Activated T-cell treated with anti-CD3 and anti-CD28 coated beads, Interleukin-2, amount 50 U/mL, for 72 hours (primary cell): ENCODE data around the gene PCGF3. TPM values are rescaled to one million over a fixed set of nuclear protein-coding genes. Genes with fewer than 3 reads are reported as not detected.
"Not testable (repeated sequence)": the region's sequence is repeated elsewhere in the genome, so short reads cannot be mapped to it uniquely, and the experiment has no call there.

Experiments
- ATAC-seq, 2 donors: fragments of 150-1000 bp; cut with Tn5 transposase; replicated peaks in 1 of 2; 2 replicates each; pipeline ENCODE4 v1.10.0; 2021; ENCODE audit warnings: moderate library complexity in 2 of 2, mild to moderate bottlenecking in 1 of 2
- DNase-seq, 2 donors: peaks; one replicate each; pipeline ENCODE4 v3.0.0; 2021 to 2022; ENCODE audit warnings: mixed read lengths in 1 of 2
- H3K27ac Mint-ChIP-seq: one replicate; pipeline ENCODE4 v1.8.0; 2022; ENCODE audit warnings: mild to moderate bottlenecking, moderate library complexity, mixed read lengths
- H3K27me3 Mint-ChIP-seq: one replicate; pipeline ENCODE4 v1.8.0; 2022; ENCODE audit warnings: low read depth, mixed read lengths
- H3K36me3 Mint-ChIP-seq, 2 donors: one replicate each; pipeline ENCODE4 v1.8.0; 2022; ENCODE audit warnings: mixed read lengths in 2 of 2, mild to moderate bottlenecking in 1 of 2; ENCODE audit not compliant: insufficient read depth in 2 of 2
- H3K4me1 Mint-ChIP-seq: one replicate; pipeline ENCODE4 v1.8.0; 2022; ENCODE audit warnings: low read depth, mixed read lengths
- H3K4me3 Mint-ChIP-seq, 2 donors: one replicate each; pipeline ENCODE4 v1.8.0; 2022; ENCODE audit warnings: mild to moderate bottlenecking in 2 of 2, mixed read lengths in 2 of 2, moderate library complexity in 2 of 2
- H3K9me3 Mint-ChIP-seq, 2 donors: one replicate each; pipeline ENCODE4 v1.8.0; 2022; ENCODE audit warnings: mixed read lengths in 2 of 2
- total RNA-seq, 2 donors: library from RNA; stranded (reverse); gene quantifications; one replicate each; pipeline ENCODE4 v1.2.3, GENCODE V29; 2022

PCGF3 gene
- total RNA-seq, 2 donors from 2014 or later: 31.5 to 35.5 TPM

DNA sequence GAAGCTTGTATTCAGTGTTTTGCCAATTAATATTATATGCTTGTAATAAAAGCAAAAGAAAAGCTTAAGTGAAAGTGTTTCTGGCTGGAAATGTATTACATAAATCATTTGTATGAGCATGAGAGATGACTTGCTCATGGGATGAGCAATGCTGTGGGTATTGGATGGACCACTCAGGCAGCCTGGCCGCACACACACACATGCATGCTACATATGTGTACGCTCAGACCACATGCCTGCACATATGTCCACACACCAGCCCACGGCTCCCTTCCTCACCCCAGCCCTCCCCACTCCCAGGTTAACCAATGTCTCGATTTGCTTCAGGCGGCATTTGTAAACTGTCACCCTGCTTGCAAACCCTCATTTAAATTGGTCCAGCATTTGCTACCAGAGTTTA, 64.4 kb downstream of the PCGF3 start:
- DNase-seq: no peak
- Mint-ChIP-seq H3K4me3 (no peak overlapping the region), H3K9me3 (no peaks in the 10 kb centered on the region), H3K36me3 (peaks cover 5 to 16% of the 10 kb centered on the region in 2 donors), H3K4me1 (peaks cover 16% of the 10 kb centered on the region), H3K27me3 (no peaks in the 10 kb centered on the region), H3K27ac (no peak overlapping the region)
- ATAC-seq: no peak

DNA sequence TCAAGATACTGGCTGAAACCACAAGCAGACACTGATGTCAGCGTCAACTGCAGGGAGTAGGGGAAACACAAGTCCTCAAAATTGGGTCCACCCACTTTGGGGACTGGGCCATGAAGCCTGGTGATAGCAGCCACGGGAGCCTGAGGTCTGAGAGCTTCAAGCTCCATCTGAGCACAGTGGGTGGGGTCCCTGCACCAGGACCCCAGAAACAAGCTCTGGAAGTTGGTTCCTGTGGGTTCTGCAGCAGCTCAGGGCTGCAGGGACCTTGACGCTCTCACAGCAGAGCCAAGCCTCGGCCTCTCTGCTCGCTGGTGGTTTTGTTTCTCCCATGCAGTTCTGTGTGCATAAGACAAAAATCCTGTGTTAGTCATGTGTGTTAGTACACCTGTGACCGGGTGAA, 65.8 kb downstream of the PCGF3 start:
- Mint-ChIP-seq H3K27ac (no peak overlapping the region), H3K9me3 (no peaks in the 10 kb centered on the region), H3K36me3 (peaks cover 10 to 20% of the 10 kb centered on the region in 2 donors), H3K27me3 (no peaks in the 10 kb centered on the region), H3K4me1 (peaks cover 20% of the 10 kb centered on the region), H3K4me3 (no peak overlapping the region)
- ATAC-seq: peak in 1 of 2 donors; percentile 14
- DNase-seq: no peak

DNA sequence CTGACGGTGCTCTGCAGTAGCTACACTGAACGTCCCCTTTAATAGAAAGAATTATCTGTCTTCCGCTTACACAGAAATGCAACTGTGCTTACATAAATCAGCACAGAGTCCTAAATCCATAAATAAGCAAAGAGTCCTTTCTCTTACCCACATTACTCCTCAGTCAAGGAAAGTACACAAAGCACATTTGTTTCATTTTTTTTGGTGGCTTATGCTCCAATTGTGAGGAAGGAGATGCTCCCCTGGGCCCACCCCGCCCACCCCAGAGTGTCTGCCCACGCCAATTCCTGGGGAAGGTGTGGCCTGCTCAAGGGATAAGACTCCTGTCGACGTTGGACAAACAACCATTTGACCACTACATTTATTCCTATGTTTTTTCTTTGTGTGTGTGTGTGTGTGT, 66.5 kb downstream of the PCGF3 start:
- ATAC-seq (no peak), DNase-seq (no peak)
- no peak overlapping the region for H3K4me3 Mint-ChIP-seq
- peaks cover 25% of the 10 kb centered on the region for H3K4me1 Mint-ChIP-seq
- no peaks in the 10 kb centered on the region for H3K27me3 Mint-ChIP-seq
- H3K9me3 Mint-ChIP-seq: no peaks in the 10 kb centered on the region
- peaks cover 14 to 20% of the 10 kb centered on the region in 2 donors for H3K36me3 Mint-ChIP-seq
- no peak overlapping the region for H3K27ac Mint-ChIP-seq

DNA sequence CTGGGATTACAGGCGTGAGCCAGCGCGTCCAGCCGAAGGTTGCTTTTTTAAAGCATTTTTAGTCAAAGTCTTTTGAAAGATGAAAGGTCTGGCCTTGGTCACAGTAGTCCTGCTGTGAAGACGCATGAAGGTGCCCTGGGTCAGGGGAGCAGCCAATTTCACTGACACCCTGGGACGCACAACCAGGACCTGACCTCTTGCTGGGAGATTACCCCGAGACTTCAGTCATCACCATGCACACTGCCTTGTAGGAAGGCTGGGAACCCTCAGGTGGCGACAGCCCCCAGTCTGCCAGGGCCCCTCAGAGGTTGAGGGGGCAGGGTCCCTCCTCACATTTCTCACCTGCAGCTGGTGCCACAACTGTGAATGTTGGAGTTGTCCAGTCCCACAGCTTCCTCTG, 67.1 kb downstream of the PCGF3 start:
- Mint-ChIP-seq H3K4me1 (peaks cover 32% of the 10 kb centered on the region), H3K4me3 (no peak overlapping the region), H3K27ac (no peak overlapping the region), H3K27me3 (no peaks in the 10 kb centered on the region), H3K9me3 (no peaks in the 10 kb centered on the region), H3K36me3 (peaks cover 17 to 21% of the 10 kb centered on the region in 2 donors)
- DNase-seq: no peak
- peak in 1 of 2 donors; percentile 17 for ATAC-seq

DNA sequence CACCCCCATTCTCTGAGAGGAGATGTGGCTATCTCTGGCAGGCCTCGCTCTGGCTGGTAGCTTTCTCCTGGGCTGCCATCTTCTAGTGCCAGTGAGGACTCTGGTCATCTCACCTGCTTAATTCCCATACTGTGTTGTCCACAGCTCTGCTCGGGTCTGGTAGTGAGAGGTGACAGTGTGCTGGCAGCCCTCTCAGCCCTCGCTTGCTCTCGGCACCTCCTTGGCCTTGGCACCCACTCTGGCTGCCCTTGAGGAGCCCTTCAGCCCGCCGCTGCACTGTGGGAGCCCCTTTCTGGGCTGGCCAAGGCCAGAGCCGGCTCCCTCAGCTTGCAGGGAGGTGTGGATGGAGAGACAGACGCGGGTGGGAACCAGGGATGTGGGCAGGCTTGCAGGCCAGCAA, 67.6 kb downstream of the PCGF3 start:
- Mint-ChIP-seq H3K4me3 (no peak overlapping the region), H3K27ac (no peak overlapping the region), H3K9me3 (no peaks in the 10 kb centered on the region), H3K4me1 (peaks cover 36% of the 10 kb centered on the region), H3K27me3 (no peaks in the 10 kb centered on the region), H3K36me3 (peaks cover 18 to 24% of the 10 kb centered on the region in 2 donors)
- ATAC-seq (peak in 1 of 2 donors; percentile 7), DNase-seq (no peak)

DNA sequence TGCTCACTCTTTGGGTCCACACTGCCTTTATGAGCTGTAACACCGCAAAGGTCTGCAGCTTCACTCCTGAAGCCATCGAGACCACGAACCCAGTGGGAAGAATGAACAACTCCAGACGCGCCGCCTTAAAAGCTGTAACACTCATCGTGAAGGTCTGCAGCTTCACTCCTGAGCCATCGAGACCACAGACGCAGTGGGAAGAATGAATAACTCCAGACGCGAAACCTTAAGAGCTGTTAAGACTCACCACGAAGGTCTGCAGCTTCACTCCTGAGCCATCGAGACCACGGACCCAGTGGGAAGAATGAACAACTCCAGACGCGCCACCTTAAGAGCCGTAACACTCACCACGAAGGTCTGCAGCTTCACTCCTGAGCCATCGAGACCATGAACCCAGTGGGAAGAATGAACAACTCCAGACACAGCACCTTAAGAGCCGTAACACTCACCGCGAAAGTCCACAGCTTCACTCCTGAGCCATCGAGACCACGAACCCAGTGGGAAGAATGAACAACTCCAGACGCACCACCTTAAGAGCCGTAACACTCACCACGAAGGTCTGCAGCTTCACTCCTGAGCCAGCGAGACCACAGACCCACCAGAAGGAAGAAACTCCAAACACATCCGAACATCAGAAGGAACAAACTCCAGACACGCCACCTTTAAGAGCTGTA, 68.9 kb downstream of the PCGF3 start:
- not testable (repeated sequence) for H3K27me3 Mint-ChIP-seq
- peaks cover 19 to 36% of the 10 kb centered on the region in 2 donors for H3K36me3 Mint-ChIP-seq
- peaks cover 47% of the 10 kb centered on the region for H3K4me1 Mint-ChIP-seq

DNA sequence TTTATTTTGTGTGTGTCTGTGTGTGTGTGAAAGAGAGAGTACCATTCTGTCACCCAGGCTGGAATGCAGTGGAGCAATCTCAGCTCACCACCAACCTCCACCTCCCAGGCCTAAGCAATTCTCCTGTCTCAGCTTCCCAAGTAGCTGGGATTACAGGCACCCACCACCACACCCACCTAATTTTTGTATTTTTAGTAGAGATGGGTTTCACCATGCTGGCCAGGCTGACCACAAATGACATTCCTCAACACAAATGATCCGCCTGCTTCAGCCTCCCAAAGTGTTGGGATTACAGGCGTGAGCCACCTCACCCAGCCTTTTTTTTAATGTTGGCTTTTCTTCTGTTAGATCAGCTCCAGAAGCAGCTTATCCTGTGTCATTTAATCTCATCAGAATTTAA, 69.9 kb downstream of the PCGF3 start:
- Mint-ChIP-seq H3K4me1 (peaks cover 57% of the 10 kb centered on the region), H3K36me3 (peaks cover 21 to 45% of the 10 kb centered on the region in 2 donors)
- not testable (repeated sequence) for H3K9me3 Mint-ChIP-seq, H3K27ac Mint-ChIP-seq, H3K27me3 Mint-ChIP-seq, H3K4me3 Mint-ChIP-seq, DNase-seq, ATAC-seq

More for the DNA sequence above, 68.9 kb downstream of the PCGF3 start:
- H3K27ac Mint-ChIP-seq: peak overlapping the region; percentile 17
- not testable (repeated sequence) for DNase-seq, ATAC-seq, H3K9me3 Mint-ChIP-seq, H3K4me3 Mint-ChIP-seq

DNA sequence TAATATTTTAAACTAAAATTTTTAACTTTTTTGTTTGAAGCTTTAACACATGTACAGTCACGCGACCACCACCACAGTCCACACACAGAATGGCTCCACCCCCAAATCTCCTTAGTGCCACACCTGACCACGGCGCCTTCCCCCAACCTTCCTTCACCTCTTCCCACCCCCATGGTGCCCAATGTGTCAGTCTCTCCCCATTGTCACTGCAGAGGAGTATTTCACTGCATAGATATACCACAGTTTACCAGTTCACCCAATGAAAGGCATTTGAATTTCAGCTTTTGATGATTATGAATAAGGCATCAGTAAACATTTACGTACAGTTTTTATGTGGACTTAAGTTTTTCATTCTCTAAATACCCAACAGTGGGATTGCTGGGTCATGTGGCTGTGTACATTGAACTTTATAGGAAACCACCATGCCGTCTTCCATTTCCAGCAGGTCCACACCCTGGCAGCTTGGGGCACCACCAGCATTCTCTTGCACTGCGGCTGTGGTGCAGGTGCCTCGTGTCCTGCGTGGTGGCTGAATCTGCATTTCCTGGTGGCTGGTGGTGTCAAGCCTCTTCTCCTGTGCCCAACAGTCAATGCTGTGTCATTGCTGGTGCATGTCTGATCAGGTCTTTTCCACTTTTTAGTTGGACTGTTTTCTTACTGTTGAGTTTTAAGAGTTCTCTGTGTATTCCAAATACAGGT, 71.3 kb downstream of the PCGF3 start:
- Mint-ChIP-seq H3K27me3 (no peaks in the 10 kb centered on the region), H3K27ac (peak overlapping the region; percentile 85), H3K4me3 (no peak overlapping the region), H3K4me1 (peaks cover 59% of the 10 kb centered on the region), H3K9me3 (no peaks in the 10 kb centered on the region), H3K36me3 (peaks cover 23 to 45% of the 10 kb centered on the region in 2 donors)
- no peak for ATAC-seq
- no peak for DNase-seq

DNA sequence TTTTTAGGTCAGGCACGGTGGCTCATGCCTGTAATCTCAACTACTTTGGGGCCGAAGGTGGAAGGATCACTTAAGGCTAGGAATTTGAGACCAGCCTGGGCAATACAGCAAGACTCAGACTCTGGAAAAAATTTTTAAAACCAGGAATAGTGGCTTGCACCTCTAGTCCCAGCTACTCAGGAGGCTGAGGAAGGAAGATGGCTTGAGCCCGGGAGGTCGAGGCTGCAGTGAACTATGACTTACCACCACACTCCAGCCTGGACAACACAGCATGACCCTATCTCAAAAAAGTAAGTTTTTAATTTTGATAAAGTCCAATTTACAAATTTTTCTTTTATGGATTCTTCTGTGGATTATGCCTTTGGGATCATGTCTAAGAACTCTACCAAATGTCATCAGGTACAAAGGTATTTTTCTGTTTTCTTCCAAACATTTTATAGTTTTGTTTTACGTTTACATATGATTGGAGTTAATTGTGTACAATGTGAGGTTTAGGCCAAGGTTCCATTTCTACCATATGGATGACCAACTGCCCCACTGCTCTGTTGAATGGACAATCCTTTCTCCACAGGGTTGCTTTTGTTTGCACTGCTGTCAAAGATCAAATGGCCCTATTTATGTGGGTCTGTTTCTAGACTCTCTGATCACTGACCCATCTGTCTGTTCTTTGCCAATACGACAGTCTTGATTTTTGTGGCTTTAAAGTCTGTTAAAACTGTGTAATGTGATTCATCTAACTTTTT, 72.1 kb downstream of the PCGF3 start:
- Mint-ChIP-seq H3K4me1 (peaks cover 66% of the 10 kb centered on the region), H3K9me3 (no peaks in the 10 kb centered on the region), H3K4me3 (no peak overlapping the region), H3K27me3 (no peaks in the 10 kb centered on the region), H3K27ac (peak overlapping the region; percentile 82), H3K36me3 (peaks cover 25 to 45% of the 10 kb centered on the region in 2 donors)
- DNase-seq (no peak), ATAC-seq (no peak)

DNA sequence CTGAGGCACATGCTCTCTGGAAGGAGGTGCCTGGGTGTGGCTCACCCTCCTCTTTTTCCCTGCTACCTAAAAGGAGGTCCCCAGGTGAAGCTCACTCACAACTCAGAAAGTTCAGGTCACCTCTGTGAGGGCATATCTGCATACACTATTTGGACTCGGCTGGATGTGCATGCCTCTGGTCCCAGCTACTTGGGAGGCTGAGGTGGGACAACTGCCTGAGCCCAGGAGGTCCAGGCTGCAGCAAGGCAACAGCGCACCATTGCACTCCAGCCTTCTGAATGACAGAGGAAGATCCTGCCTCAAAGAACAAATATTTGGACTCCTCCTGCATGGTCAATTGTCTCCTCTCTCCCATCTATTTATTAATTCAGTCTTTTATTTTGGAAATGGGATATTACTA, 73.9 kb downstream of the PCGF3 start:
- H3K4me1 Mint-ChIP-seq: peaks cover 62% of the 10 kb centered on the region
- H3K4me3 Mint-ChIP-seq: peak overlapping the region in 1 of 2 donors; percentile 96
- H3K27ac Mint-ChIP-seq: peak overlapping the region; percentile 89
- ATAC-seq (no peak), DNase-seq (no peak)
- H3K9me3 Mint-ChIP-seq: no peaks in the 10 kb centered on the region
- peaks cover 7% of the 10 kb centered on the region for H3K27me3 Mint-ChIP-seq
- H3K36me3 Mint-ChIP-seq: peaks cover 23 to 42% of the 10 kb centered on the region in 2 donors

DNA sequence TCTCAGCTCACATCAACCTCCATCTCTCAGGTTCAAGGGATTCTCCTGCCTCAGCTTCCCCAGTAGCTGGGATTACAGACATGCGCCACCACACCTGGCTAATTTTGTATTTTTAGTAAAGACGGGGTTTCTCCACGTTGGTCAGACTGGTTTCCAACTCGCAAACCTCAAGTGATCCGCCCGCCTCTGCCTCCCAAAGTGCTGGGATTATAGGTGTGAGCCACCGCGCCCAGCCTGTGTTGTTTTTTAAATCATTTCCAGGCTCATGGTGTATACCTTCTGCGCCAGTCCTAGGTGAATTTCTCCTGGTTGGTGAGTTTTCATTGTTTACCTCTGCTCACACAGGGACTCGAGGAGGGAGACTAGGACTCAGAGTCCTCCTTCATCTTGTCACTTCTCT, 74.6 kb downstream of the PCGF3 start:
- H3K27me3 Mint-ChIP-seq: peaks cover 14% of the 10 kb centered on the region
- H3K27ac Mint-ChIP-seq: peak overlapping the region; percentile 89
- ATAC-seq, DNase-seq, H3K9me3 Mint-ChIP-seq: not testable (repeated sequence)
- H3K4me3 Mint-ChIP-seq: peak overlapping the region; percentile 83 to 96
- peaks cover 61% of the 10 kb centered on the region for H3K4me1 Mint-ChIP-seq
- peaks cover 19 to 38% of the 10 kb centered on the region in 2 donors for H3K36me3 Mint-ChIP-seq

DNA sequence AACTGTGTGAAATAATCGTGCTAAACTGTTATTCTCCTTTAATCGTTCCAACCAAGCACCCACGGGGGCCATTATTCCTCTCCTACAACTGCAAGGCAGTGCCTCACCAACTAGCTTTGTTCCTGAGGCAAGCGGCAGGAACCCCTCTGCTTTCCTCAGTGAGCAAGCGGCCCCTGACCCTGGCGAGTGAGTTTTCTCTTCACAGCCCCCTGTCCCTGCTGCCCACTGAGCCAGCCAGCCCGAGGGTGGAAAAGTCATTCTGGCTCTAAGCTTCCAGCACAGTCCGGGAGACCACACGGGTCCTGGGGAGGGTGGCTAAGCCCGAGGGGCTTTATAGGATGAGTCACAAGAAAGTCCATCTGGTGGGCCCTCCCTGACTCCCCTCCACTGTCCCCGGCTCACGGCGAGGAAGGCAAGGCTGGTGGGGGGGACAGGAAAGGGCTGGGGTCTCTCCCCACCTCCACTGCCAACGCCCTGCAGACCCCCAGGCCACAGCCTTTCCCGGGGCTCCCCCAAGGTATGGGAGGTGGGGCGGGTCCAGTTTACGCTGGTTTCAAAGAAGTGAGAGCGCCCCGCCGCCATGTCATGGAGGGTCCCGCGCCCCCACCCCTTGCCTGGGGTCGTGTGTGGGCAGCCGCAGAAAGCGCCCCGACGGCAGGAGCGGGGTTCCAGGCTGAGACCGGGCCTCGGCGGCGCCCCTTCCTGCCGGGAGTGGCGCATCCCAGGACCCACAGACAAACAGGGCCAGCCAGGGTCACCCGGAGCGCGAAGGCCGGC, 75.3 kb downstream of the PCGF3 start:
- Mint-ChIP-seq H3K9me3 (no peaks in the 10 kb centered on the region), H3K4me3 (peak overlapping the region; percentile 83 to 96), H3K4me1 (peaks cover 61% of the 10 kb centered on the region), H3K36me3 (peaks cover 16 to 37% of the 10 kb centered on the region in 2 donors), H3K27me3 (peaks cover 17% of the 10 kb centered on the region), H3K27ac (peak overlapping the region; percentile 89)
- DNase-seq: no peak
- no peak for ATAC-seq
